Neural progenitor cell (in vitro differentiated cells): ENCODE data around the gene LYPD6B. TPM values are rescaled to one million over a fixed set of nuclear protein-coding genes. Genes with fewer than 3 reads are reported as not detected.

ENCODE experiments used
- DNase-seq: peaks from one replicate; pipeline ENCODE4 v3.0.0-alpha.2; 2016; ENCODE audit warnings: low spot score
- H2AFZ ChIP-seq: fragments of 200-600 bp; sonication (generic); replicated peaks from 2 replicates; pipeline ENCODE4 v1.6.1; 2016; ENCODE audit warnings: antibody characterized with exemption
- H3F3A ChIP-seq: fragments of 200-600 bp; sonication (generic); 2 replicates; pipeline ENCODE4 v1.6.1; 2016; ENCODE audit warnings: antibody characterized with exemption, low read depth
- H3K27ac ChIP-seq: fragments of 200-600 bp; sonication (generic); 2 replicates; pipeline ENCODE4 v1.5.1; 2016; ENCODE audit warnings: mild to moderate bottlenecking
- H3K27me3 ChIP-seq: fragments of 200-600 bp; sonication (generic); 2 replicates; pipeline ENCODE4 v1.6.1; 2016; ENCODE audit warnings: mild to moderate bottlenecking, moderate library complexity
- H3K36me3 ChIP-seq: fragments of 200-600 bp; sonication (generic); 2 replicates; pipeline ENCODE4 v1.5.1; 2016
- H3K4me1 ChIP-seq: fragments of 200-600 bp; sonication (generic); 2 replicates; pipeline ENCODE4 v1.6.1; 2016; ENCODE audit warnings: mixed run types
- H3K4me2 ChIP-seq: fragments of 200-600 bp; sonication (generic); 2 replicates; pipeline ENCODE4 v1.6.1; 2016
- H3K4me3 ChIP-seq: fragments of 200-600 bp; sonication (generic); 2 replicates; pipeline ENCODE4 v1.5.1; 2016
- H3K79me2 ChIP-seq: fragments of 200-600 bp; sonication (generic); 2 replicates; pipeline ENCODE4 v1.6.1; 2016; ENCODE audit warnings: low read depth
- H3K9ac ChIP-seq: fragments of 200-600 bp; sonication (generic); 2 replicates; pipeline ENCODE4 v1.6.1; 2016
- H3K9me3 ChIP-seq: fragments of 200-600 bp; sonication (generic); 2 replicates; pipeline ENCODE4 v1.5.1; 2016; ENCODE audit warnings: low read depth
- H4K20me1 ChIP-seq: fragments of 200-600 bp; sonication (generic); 2 replicates; pipeline ENCODE4 v1.6.1; 2016; ENCODE audit warnings: low read depth
- H3K27ac Mint-ChIP-seq: 3 replicates; pipeline ENCODE4 v1.8.0; 2021; ENCODE audit warnings: mixed read lengths
- H3K27me3 Mint-ChIP-seq: 2 replicates; pipeline ENCODE4 v1.8.0; 2022; ENCODE audit warnings: low read depth, mild to moderate bottlenecking, inconsistent platforms, moderate library complexity, mixed read lengths; ENCODE audit not compliant: insufficient read depth
- H3K36me3 Mint-ChIP-seq: 3 replicates; pipeline ENCODE4 v1.8.0; 2021; ENCODE audit warnings: mixed read lengths
- H3K4me1 Mint-ChIP-seq: 3 replicates; pipeline ENCODE4 v1.8.0; 2021; ENCODE audit warnings: mixed read lengths
- H3K4me3 Mint-ChIP-seq: 3 replicates; pipeline ENCODE4 v1.8.0; 2021; ENCODE audit warnings: mild to moderate bottlenecking, moderate library complexity, mixed read lengths
- H3K9me3 Mint-ChIP-seq: 3 replicates; pipeline ENCODE4 v1.8.0; 2020; ENCODE audit warnings: mixed read lengths
- EZH2 ChIP-seq: fragments of 200-600 bp; sonication (generic); IDR thresholded peaks from 2 replicates; pipeline ENCODE4 v1.6.1; 2017; ENCODE audit warnings: antibody characterized with exemption, mild to moderate bottlenecking, moderate library complexity
- EZH2phosphoT487 ChIP-seq: fragments of 200-600 bp; sonication (generic); IDR thresholded peaks from 2 replicates; pipeline ENCODE4 v1.6.1; 2017; ENCODE audit warnings: antibody characterized with exemption
- total RNA-seq: library from RNA; depleted of rRNA; stranded (reverse); fragments of >200 nt; gene quantifications from 2 replicates; pipeline ENCODE4 v1.2.3, GENCODE V29; 2015; ENCODE audit warnings: low replicate concordance
- TF ChIP-seq, protein P1 (sequence below): fragments of 200-600 bp; sonication (generic); IDR thresholded peaks from 2 replicates; pipeline ENCODE4 v1.5.1; 2017; ENCODE audit warnings: antibody characterized with exemption, mild to moderate bottlenecking

The LYPD6B gene
- total RNA-seq, 1 donor from 2014 or later, result not detected

DNA sequence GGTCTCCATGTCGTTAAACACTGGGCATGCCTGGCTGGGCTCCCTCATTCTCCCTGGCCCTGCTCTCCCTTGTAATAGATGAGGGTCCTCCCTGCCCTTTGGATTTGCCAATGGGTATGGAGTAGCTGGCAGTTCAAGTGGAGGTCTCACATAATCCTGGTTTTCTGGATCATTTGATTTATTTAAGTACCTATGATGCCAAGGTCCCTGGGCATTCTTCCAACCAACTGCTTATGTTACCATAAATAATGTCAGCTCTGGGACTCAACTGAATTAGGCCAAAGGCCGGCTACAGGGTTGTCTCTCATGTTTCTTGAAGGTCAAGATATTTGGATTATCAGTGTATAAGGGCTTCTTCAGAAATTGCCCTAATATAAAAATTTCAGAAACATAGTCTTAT, 186.9 kb downstream of the LYPD6B start:
- H3K27me3 ChIP-seq, result no peaks in the 10 kb centered on the region
- no peak overlapping the region for H3K27ac ChIP-seq
- no peaks in the 10 kb centered on the region for H3K36me3 Mint-ChIP-seq
- no peaks in the 10 kb centered on the region for H3K9me3 ChIP-seq
- no peaks in the 10 kb centered on the region for H4K20me1 ChIP-seq
- H3K36me3 ChIP-seq, result no peaks in the 10 kb centered on the region
- TF ChIP-seq EZH2 (no peak), EZH2phosphoT487 (no peak)
- TF ChIP-seq, protein P1, sequence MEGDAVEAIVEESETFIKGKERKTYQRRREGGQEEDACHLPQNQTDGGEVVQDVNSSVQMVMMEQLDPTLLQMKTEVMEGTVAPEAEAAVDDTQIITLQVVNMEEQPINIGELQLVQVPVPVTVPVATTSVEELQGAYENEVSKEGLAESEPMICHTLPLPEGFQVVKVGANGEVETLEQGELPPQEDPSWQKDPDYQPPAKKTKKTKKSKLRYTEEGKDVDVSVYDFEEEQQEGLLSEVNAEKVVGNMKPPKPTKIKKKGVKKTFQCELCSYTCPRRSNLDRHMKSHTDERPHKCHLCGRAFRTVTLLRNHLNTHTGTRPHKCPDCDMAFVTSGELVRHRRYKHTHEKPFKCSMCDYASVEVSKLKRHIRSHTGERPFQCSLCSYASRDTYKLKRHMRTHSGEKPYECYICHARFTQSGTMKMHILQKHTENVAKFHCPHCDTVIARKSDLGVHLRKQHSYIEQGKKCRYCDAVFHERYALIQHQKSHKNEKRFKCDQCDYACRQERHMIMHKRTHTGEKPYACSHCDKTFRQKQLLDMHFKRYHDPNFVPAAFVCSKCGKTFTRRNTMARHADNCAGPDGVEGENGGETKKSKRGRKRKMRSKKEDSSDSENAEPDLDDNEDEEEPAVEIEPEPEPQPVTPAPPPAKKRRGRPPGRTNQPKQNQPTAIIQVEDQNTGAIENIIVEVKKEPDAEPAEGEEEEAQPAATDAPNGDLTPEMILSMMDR, result no peak
- no peak overlapping the region for H3K4me3 Mint-ChIP-seq
- H3K4me1 Mint-ChIP-seq, result peaks cover 17% of the 10 kb centered on the region
- peaks cover 15% of the 10 kb centered on the region for H3F3A ChIP-seq
- no peak overlapping the region for H3K27ac Mint-ChIP-seq
- no peaks in the 10 kb centered on the region for H3K27me3 Mint-ChIP-seq
- no peaks in the 10 kb centered on the region for H3K9me3 Mint-ChIP-seq
- no peak overlapping the region for H3K4me3 ChIP-seq
- H3K9ac ChIP-seq, result no peak overlapping the region
- H3K4me2 ChIP-seq, result no peak overlapping the region
- DNase-seq, result no peak
- H2AFZ ChIP-seq, result no peak overlapping the region
- H3K79me2 ChIP-seq, result no peaks in the 10 kb centered on the region
- H3K4me1 ChIP-seq, result peaks cover 20% of the 10 kb centered on the region

DNA sequence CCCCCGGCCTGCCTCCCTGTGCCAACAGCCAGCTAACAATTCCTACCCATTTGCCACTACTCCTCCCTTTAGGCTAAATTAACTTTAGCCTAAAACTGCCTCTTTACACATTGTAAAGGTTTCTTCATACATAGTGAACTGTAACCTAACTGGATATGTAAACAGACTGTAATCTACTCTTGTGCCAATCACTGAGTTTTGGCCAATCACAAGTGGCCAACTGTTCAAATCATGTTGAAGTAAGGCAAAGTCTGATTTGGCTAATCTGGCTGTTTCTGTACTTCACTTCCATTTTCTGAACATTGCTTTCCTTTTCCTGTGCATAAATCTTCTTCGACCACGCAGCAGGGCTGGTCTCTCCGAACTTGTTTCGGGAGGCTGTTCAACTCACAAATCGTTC, 188.3 kb downstream of the LYPD6B start:
- Histone ChIP-seq H3K27ac (no peak overlapping the region), H3K4me3 (no peak overlapping the region), H3K4me2 (peak overlapping the region; percentile 52), H3K36me3 (no peaks in the 10 kb centered on the region), H3K27me3 (no peaks in the 10 kb centered on the region), H3K4me1 (peaks cover 17% of the 10 kb centered on the region), H3K9ac (no peak overlapping the region), H4K20me1 (no peaks in the 10 kb centered on the region), H3K9me3 (no peaks in the 10 kb centered on the region), H3F3A (peaks cover 11% of the 10 kb centered on the region), H3K79me2 (no peaks in the 10 kb centered on the region), H2AFZ (peak overlapping the region; percentile 89)
- no peak overlapping the region for H3K27ac Mint-ChIP-seq
- H3K27me3 Mint-ChIP-seq, result no peaks in the 10 kb centered on the region
- TF ChIP-seq EZH2phosphoT487, result no peak
- TF ChIP-seq EZH2, result no peak
- TF ChIP-seq, protein P1, result no peak
- H3K36me3 Mint-ChIP-seq, result no peaks in the 10 kb centered on the region
- H3K4me3 Mint-ChIP-seq, result no peak overlapping the region
- H3K9me3 Mint-ChIP-seq, result no peaks in the 10 kb centered on the region
- peaks cover 17% of the 10 kb centered on the region for H3K4me1 Mint-ChIP-seq
- no peak for DNase-seq

DNA sequence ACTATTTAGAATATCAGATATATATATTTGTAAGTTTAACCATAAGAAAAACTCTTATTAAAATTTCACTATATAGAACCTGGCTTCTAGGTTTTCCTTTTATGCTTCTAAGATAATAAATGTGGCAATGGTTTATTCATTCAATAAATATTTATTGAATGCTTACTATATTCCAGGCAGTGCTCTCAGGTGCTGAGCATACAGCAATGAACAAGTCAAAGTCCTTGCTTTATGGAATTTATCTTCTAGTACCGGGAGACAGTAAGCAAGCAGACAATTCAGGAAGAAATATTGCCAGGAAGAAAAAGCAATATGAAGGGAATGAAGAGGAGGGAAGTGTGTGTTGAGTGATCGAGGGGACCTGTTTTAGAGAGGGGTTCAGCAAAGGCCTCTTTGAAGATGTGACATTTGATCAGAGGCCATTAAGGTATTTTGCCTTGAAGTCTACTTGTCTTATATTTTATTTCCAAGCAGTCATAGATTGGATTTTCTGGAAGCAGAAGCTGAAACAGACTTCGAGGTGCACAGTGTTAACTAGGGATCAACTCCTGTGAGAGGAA, 197.4 kb downstream of the LYPD6B start:
- H2AFZ ChIP-seq, result no peak overlapping the region
- H4K20me1 ChIP-seq, result no peaks in the 10 kb centered on the region
- H3K27ac ChIP-seq, result no peak overlapping the region
- Mint-ChIP-seq H3K9me3 (no peaks in the 10 kb centered on the region), H3K27me3 (no peaks in the 10 kb centered on the region), H3K36me3 (no peaks in the 10 kb centered on the region), H3K4me3 (no peak overlapping the region), H3K27ac (no peak overlapping the region), H3K4me1 (no peaks in the 10 kb centered on the region)
- H3K9me3 ChIP-seq, result no peaks in the 10 kb centered on the region
- no peak overlapping the region for H3K9ac ChIP-seq
- H3K79me2 ChIP-seq, result no peaks in the 10 kb centered on the region
- TF ChIP-seq EZH2, result no peak
- TF ChIP-seq, protein P1, result no peak
- TF ChIP-seq EZH2phosphoT487, result no peak
- H3K27me3 ChIP-seq, result no peaks in the 10 kb centered on the region
- no peak overlapping the region for H3K4me3 ChIP-seq
- no peaks in the 10 kb centered on the region for H3K36me3 ChIP-seq
- no peaks in the 10 kb centered on the region for H3K4me1 ChIP-seq
- no peak for DNase-seq
- H3K4me2 ChIP-seq, result no peak overlapping the region
- H3F3A ChIP-seq, result no peaks in the 10 kb centered on the region
